Astrocyte (in vitro differentiated cells and primary cell): ENCODE data around the gene MCCC1. TPM values are rescaled to one million over a fixed set of nuclear protein-coding genes. Genes with fewer than 3 reads are reported as not detected.
A peak's percentile ranks its signal among the peaks of the same experiment; 100 is the strongest.

Experiments used
- DNase-seq: peaks from one replicate; pipeline ENCODE4 v3.0.0-alpha.2; 2010; ENCODE audit warnings: low read depth
- FAIRE-seq: peaks from 2 replicates; lab custom pipeline; 2011; peaks lifted over from hg19 to GRCh38; lab: Jason Lieb, UNC
- H2AFZ ChIP-seq: 2 replicates; pipeline ENCODE4 v1.6.0; 2012; ENCODE audit warnings: low read depth, low read length, inconsistent platforms
- H3K27ac ChIP-seq: 2 replicates; pipeline ENCODE4 v1.5.1; 2011; ENCODE audit warnings: low read depth, low read length, inconsistent platforms
- H3K27me3 ChIP-seq: 2 replicates; pipeline ENCODE4 v1.6.0; 2011; ENCODE audit warnings: low read length, inconsistent platforms; ENCODE audit not compliant: insufficient read depth
- H3K36me3 ChIP-seq: 2 replicates; pipeline ENCODE4 v1.5.1; 2011; ENCODE audit warnings: low read length, inconsistent platforms; ENCODE audit not compliant: insufficient read depth
- H3K4me1 ChIP-seq: 2 replicates; pipeline ENCODE4 v1.5.1; 2011; ENCODE audit warnings: low read length, inconsistent platforms; ENCODE audit not compliant: insufficient read depth
- H3K4me2 ChIP-seq: 2 replicates; pipeline ENCODE4 v1.6.0; 2012; ENCODE audit warnings: low read length, inconsistent platforms
- H3K4me3 ChIP-seq: 2 replicates; pipeline ENCODE4 v1.5.1; 2011; ENCODE audit warnings: low read depth, mild to moderate bottlenecking, low read length, inconsistent platforms; ENCODE audit not compliant: insufficient read depth
- H3K79me2 ChIP-seq: 2 replicates; pipeline ENCODE4 v1.6.0; 2012; ENCODE audit warnings: mild to moderate bottlenecking, low read length, inconsistent platforms; ENCODE audit not compliant: insufficient read depth
- H3K9ac ChIP-seq: 2 replicates; pipeline ENCODE4 v1.6.0; 2012; ENCODE audit warnings: mild to moderate bottlenecking, low read length, inconsistent platforms
- H3K9me3 ChIP-seq: 2 replicates; pipeline ENCODE4 v1.5.1; 2012; ENCODE audit warnings: low read depth, mild to moderate bottlenecking, low read length, inconsistent platforms; ENCODE audit not compliant: insufficient read depth
- H4K20me1 ChIP-seq: 2 replicates; pipeline ENCODE4 v1.6.0; 2012; ENCODE audit warnings: low read length, inconsistent platforms; ENCODE audit not compliant: insufficient read depth
- H3K27ac Mint-ChIP-seq: one replicate; pipeline ENCODE4 v1.8.0; 2021; ENCODE audit warnings: mild to moderate bottlenecking, mixed read lengths; ENCODE audit not compliant: unreplicated experiment
- H3K27me3 Mint-ChIP-seq: one replicate; pipeline ENCODE4 v1.8.0; 2021; ENCODE audit warnings: low read depth, mixed read lengths; ENCODE audit not compliant: unreplicated experiment
- H3K36me3 Mint-ChIP-seq: one replicate; pipeline ENCODE4 v1.8.0; 2021; ENCODE audit warnings: low read depth, mixed read lengths; ENCODE audit not compliant: unreplicated experiment
- H3K4me1 Mint-ChIP-seq: one replicate; pipeline ENCODE4 v1.8.0; 2021; ENCODE audit warnings: low read depth, mixed read lengths; ENCODE audit not compliant: unreplicated experiment
- H3K4me3 Mint-ChIP-seq: one replicate; pipeline ENCODE4 v1.8.0; 2021; ENCODE audit warnings: mild to moderate bottlenecking, moderate library complexity, mixed read lengths; ENCODE audit not compliant: unreplicated experiment
- H3K9me3 Mint-ChIP-seq: one replicate; pipeline ENCODE4 v1.8.0; 2021; ENCODE audit warnings: mild to moderate bottlenecking, mixed read lengths; ENCODE audit not compliant: unreplicated experiment
- EZH2 ChIP-seq: IDR thresholded peaks from 2 replicates; pipeline ENCODE4 v1.6.1; 2012; ENCODE audit warnings: mild to moderate bottlenecking, low read length, inconsistent platforms; ENCODE audit not compliant: insufficient read depth
- total RNA-seq: library from RNA; stranded (reverse); gene quantifications from 2 replicates; pipeline ENCODE4 v1.2.1, GENCODE V29; 2021
- TF ChIP-seq, protein P1 (sequence below): IDR thresholded peaks from 2 replicates; pipeline ENCODE4 v1.5.1; 2011; ENCODE audit warnings: low read depth, mild to moderate bottlenecking, inconsistent platforms, low read length, moderate library complexity; ENCODE audit not compliant: insufficient read depth

The MCCC1 gene
- total RNA-seq, 1 donor from 2014 or later = 13.4 TPM

DNA sequence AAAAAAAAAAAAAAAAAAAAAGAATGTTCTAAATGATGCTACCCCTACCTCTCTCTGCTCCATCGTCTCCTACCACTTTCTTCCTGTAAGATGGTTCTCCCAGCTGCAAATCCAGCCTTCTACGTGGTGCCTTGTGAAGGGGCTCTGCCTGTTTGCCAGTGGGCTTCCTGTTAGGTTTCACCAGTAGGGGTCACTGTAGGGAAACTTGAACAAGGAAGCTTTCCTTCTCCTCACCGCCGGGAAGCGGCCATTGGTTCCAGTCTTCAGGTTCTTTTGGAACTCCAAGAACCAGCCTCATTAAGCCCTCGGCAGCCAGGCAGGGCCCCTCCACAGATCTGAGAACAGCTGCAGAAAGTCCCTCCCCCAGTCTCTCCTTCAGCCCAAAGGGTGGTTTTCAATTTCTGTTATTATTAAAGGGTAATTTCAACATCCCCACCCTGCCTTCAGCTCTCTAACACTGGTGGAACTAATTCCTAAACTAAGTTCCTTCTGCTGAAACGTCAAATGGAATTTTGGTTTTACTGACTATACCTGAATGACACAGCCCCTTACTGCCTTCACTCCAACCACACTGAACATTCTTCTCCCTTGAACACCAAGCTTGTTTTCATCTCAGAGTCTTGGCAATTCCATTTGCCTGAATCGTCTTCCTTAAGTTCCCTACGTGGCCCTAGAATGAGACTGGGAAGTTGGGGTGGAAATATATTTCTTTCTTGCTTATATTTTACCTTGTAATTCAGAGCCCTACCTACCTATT is 13.5 kb downstream of the MCCC1 start:
- TF ChIP-seq EZH2 = no peak
- TF ChIP-seq, protein P1, sequence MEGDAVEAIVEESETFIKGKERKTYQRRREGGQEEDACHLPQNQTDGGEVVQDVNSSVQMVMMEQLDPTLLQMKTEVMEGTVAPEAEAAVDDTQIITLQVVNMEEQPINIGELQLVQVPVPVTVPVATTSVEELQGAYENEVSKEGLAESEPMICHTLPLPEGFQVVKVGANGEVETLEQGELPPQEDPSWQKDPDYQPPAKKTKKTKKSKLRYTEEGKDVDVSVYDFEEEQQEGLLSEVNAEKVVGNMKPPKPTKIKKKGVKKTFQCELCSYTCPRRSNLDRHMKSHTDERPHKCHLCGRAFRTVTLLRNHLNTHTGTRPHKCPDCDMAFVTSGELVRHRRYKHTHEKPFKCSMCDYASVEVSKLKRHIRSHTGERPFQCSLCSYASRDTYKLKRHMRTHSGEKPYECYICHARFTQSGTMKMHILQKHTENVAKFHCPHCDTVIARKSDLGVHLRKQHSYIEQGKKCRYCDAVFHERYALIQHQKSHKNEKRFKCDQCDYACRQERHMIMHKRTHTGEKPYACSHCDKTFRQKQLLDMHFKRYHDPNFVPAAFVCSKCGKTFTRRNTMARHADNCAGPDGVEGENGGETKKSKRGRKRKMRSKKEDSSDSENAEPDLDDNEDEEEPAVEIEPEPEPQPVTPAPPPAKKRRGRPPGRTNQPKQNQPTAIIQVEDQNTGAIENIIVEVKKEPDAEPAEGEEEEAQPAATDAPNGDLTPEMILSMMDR = peak; percentile 13
- no peak for FAIRE-seq
- H4K20me1 ChIP-seq = no peaks in the 10 kb centered on the region
- H3K4me2 ChIP-seq = no peak overlapping the region
- Mint-ChIP-seq H3K27ac (peak overlapping the region; percentile 91), H3K27me3 (no peaks in the 10 kb centered on the region), H3K9me3 (peaks cover 1% of the 10 kb centered on the region), H3K4me3 (no peak overlapping the region), H3K4me1 (peaks cover 9% of the 10 kb centered on the region), H3K36me3 (peaks cover 21% of the 10 kb centered on the region)
- no peak overlapping the region for H3K27ac ChIP-seq
- H3K4me1 ChIP-seq = no peaks in the 10 kb centered on the region
- no peaks in the 10 kb centered on the region for H3K27me3 ChIP-seq
- H3K9me3 ChIP-seq = no peaks in the 10 kb centered on the region
- no peak overlapping the region for H3K9ac ChIP-seq
- no peaks in the 10 kb centered on the region for H3K79me2 ChIP-seq
- H3K4me3 ChIP-seq = no peak overlapping the region
- no peak overlapping the region for H2AFZ ChIP-seq
- peak; percentile 51 for DNase-seq
- H3K36me3 ChIP-seq = peaks cover 14% of the 10 kb centered on the region

DNA sequence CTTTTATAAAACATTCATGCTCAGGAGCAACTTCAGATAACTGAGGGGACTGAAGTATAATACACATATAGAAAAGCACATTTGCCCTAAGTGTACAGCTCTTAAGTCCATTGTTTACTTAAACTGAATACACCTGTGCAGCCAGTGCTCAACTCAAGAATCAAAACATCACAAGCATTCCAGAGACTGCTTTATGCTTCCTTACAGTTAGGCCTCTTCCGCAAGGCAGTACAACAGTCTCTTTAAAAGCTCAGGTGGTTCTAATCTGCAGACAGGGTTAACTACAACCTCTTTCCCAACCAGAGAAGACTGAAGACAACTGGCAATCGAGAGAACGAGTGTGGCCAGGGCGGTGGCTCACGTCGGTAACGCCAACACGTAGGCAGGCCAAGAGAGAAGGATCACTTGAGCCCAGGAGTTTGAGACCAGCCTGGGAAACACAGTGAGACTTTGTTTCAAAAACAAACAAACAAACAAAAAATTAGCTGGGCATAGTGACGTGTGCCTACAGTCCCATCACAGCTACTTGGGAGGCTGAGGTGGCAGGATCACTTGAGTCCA is 16.9 kb downstream of the MCCC1 start:
- no peaks in the 10 kb centered on the region for H3K9me3 ChIP-seq
- Mint-ChIP-seq H3K4me3 (no peak overlapping the region), H3K27ac (no peak overlapping the region), H3K4me1 (peaks cover 9% of the 10 kb centered on the region), H3K9me3 (peaks cover 16% of the 10 kb centered on the region), H3K36me3 (peaks cover 43% of the 10 kb centered on the region), H3K27me3 (no peaks in the 10 kb centered on the region)
- H4K20me1 ChIP-seq = no peaks in the 10 kb centered on the region
- H3K27ac ChIP-seq = no peak overlapping the region
- H3K9ac ChIP-seq = no peak overlapping the region
- FAIRE-seq = no peak
- no peak for TF ChIP-seq EZH2
- TF ChIP-seq, protein P1 = no peak
- H2AFZ ChIP-seq = no peak overlapping the region
- H3K4me1 ChIP-seq = no peaks in the 10 kb centered on the region
- H3K36me3 ChIP-seq = peaks cover 10% of the 10 kb centered on the region
- no peaks in the 10 kb centered on the region for H3K79me2 ChIP-seq
- no peak overlapping the region for H3K4me2 ChIP-seq
- H3K4me3 ChIP-seq = no peak overlapping the region
- H3K27me3 ChIP-seq = no peaks in the 10 kb centered on the region
- no peak for DNase-seq
